Ovary (tissue), 9 donors: ENCODE data around the gene VPS54. TPM values are rescaled to one million over a fixed set of nuclear protein-coding genes. Genes with fewer than 3 reads are reported as not detected.

Experiments
- DNase-seq, 5 donors: peaks; one replicate each; pipeline ENCODE4 v3.0.0-alpha.2; 2019 to 2020
- H3K27ac ChIP-seq, 2 donors: fragments of 200-600 bp; one replicate each; pipeline versions ENCODE4 v1.5.1 to v1.8.0; 2019 to 2022
- H3K27me3 ChIP-seq: fragments of 200-600 bp; one replicate; pipeline ENCODE4 v1.8.0; 2022
- H3K36me3 ChIP-seq: fragments of 200-600 bp; sonication (generic); one replicate; pipeline ENCODE4 v1.5.1; 2019
- H3K4me1 ChIP-seq: one replicate; pipeline ENCODE4 v1.8.1; 2013; ENCODE audit warnings: mild to moderate bottlenecking, moderate library complexity; ENCODE audit not compliant: insufficient read depth
- H3K4me3 ChIP-seq: fragments of 200-600 bp; sonication (generic); one replicate; pipeline ENCODE4 v1.5.1; 2017
- H3K9me3 ChIP-seq, 2 donors: fragments of 200-600 bp in 1 of 2; sonication (generic) in 1 of 2; one replicate each; pipeline versions ENCODE4 v1.5.1 to v1.8.1; 2013 to 2019; ENCODE audit warnings: mild to moderate bottlenecking in 1 of 2, moderate library complexity in 1 of 2
- EP300 ChIP-seq: sonication (generic); formaldehyde crosslinking; IDR thresholded peaks from one replicate; pipeline ENCODE4 v1.6.1; 2017; ENCODE audit warnings: antibody characterized with exemption
- POLR2A ChIP-seq: fragments of 450-650 bp; IDR thresholded peaks from one replicate; pipeline ENCODE4 v1.6.1; 2017; ENCODE audit warnings: antibody characterized with exemption, mild to moderate bottlenecking, moderate library complexity
- WGBS, 3 donors: extraction: QIAGEN DNeasy Blood & Tissue Kit in 1 of 3; methylation state at CpG; one replicate each; pipeline versions ENCODE4 v1.1.5 to v1.1.7; 2013 to 2017; 5-methylcytosine and 5-hydroxymethylcytosine counted together
- intact Hi-C, 4 donors: fragments of 100-400 bp; cut with DNase I; formaldehyde crosslinking; loops; one replicate each; pipeline versions ENCODE4 v1.11.0 to v1.15.1; 2022 to 2023
- polyA plus RNA-seq, 2 donors: library from polyadenylated mRNA; stranded (reverse); fragments of 200-250 nt in 1 of 2; fragments of 350-450 nt in 1 of 2; fragmentation: Illumina TruSeq in 1 of 2; extraction: RNeasy Lipid Tissue Mini Kit (QIAGEN cat#74804) in 1 of 2; gene quantifications; one replicate each; pipeline ENCODE4 v1.2.3, GENCODE V29; 2013 to 2014
- total RNA-seq, 7 donors: library from RNA; depleted of rRNA in 2 of 7; stranded (reverse); fragments of >200 nt in 2 of 7; fragmentation: NEBNext Ultra II Directional in 3 of 7; extraction: Animal tissue kit (Norgen Biotek cat#: 25700) in 3 of 7; gene quantifications; one replicate each; pipeline versions ENCODE4 v1.1.0 to v1.2.4, GENCODE V29; 2016 to 2023
- TF ChIP-seq, protein P1 (sequence below), 3 donors: fragments of 450-650 bp in 2 of 3; fragments of 200-600 bp in 1 of 3; IDR thresholded peaks; one replicate each; pipeline versions ENCODE4 v1.5.1 to v1.8.0; 2016 to 2022; ENCODE audit warnings: antibody characterized with exemption in 3 of 3, mild to moderate bottlenecking in 1 of 3
- donor health status: DM: no; HTN: no; CAD: no; lungs with moderate emphysema.
- donor health status: DM: no; HTN: no; CAD: no.
- donor health status: Bipolar disorder and iron deficiency.
- donor health status: DM: yes; HTN: yes; CAD: no.
- donor health status: DM: no; HTN: no; CAD: no.
- donor health status: DM: yes; HTN: yes; CAD: no.

VPS54 gene
- total and polyA plus RNA-seq, 9 donors: 17.9 to 28.6 (median 20.6) TPM

DNA sequence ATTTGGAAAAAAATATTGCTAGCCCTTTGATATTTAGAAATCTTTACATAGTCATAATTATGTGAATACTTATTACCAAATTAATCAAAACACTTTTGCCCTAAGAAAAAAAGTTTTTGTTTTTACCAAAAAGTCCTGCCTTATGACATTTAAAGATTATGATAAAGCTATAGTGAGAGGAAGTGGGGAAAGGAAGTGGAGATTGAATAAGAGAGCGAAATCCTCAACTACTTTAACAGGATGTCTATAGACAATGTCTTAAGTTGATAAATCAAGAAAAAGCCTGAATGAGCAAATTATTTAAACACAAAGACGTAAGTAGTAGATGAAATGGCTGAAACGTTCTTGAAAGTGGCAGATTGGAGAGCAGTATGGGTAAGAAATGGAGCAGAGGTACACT, 20.9 kb upstream of the VPS54 start:
- Histone ChIP-seq H3K9me3 (no peaks in the 10 kb centered on the region), H3K36me3 (no peaks in the 10 kb centered on the region), H3K27me3 (no peaks in the 10 kb centered on the region), H3K4me1 (no peaks in the 10 kb centered on the region), H3K4me3 (no peak overlapping the region), H3K27ac (no peak overlapping the region)
- TF ChIP-seq, protein P1, sequence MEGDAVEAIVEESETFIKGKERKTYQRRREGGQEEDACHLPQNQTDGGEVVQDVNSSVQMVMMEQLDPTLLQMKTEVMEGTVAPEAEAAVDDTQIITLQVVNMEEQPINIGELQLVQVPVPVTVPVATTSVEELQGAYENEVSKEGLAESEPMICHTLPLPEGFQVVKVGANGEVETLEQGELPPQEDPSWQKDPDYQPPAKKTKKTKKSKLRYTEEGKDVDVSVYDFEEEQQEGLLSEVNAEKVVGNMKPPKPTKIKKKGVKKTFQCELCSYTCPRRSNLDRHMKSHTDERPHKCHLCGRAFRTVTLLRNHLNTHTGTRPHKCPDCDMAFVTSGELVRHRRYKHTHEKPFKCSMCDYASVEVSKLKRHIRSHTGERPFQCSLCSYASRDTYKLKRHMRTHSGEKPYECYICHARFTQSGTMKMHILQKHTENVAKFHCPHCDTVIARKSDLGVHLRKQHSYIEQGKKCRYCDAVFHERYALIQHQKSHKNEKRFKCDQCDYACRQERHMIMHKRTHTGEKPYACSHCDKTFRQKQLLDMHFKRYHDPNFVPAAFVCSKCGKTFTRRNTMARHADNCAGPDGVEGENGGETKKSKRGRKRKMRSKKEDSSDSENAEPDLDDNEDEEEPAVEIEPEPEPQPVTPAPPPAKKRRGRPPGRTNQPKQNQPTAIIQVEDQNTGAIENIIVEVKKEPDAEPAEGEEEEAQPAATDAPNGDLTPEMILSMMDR (IDR thresholded peaks at IDR 0.05): no peak
- no peak for TF ChIP-seq EP300
- TF ChIP-seq POLR2A: no peak
- intact Hi-C loops: loop anchor here in 1 of 4 donors (10.0 kb wide), 1 partner anchor 285 kb away; no protein-coding TSS in a partner anchor
- DNase-seq: no peak
- WGBS, 3 donors: 72 to 75% (median 73%) methylated on average over 3 of the region's 3 CpGs

DNA sequence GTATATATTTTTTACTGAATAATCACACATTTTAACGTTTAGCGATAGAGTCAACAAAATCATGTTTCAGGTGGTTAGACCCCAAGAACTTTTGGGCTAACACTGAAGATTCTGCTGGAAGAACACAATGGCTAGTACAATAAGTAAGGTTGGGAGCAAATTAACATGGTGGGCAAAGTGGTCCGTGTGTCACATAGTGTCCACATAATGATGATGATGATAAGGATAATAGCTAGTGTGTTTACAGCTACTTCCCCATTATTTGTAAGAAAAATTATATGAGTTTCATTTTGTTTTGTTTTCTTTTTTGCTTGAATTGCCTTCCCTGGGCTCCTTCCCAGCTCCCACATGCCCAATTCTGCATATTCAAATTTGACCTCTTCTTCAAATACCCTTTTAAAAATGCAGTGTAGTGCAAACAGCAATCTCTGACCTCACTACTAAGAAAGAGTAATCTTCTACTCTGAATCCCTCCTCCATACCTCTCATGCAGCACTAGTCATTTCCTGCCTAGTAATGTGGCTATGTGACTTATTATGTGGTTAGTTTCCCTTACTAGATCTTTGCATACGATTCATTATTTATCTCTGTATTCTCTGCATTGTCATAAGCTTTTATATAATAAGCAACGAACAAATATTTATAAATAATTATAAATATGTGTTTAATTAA, 16.9 kb upstream of the VPS54 start:
- intact Hi-C loops: no loop called here
- WGBS, 3 donors: 55 to 80% (median 57%) methylated on average over 5 of the region's 5 CpGs
- no peak for TF ChIP-seq EP300
- TF ChIP-seq, protein P1 (IDR thresholded peaks at IDR 0.05): no peak
- TF ChIP-seq POLR2A: no peak

DNA sequence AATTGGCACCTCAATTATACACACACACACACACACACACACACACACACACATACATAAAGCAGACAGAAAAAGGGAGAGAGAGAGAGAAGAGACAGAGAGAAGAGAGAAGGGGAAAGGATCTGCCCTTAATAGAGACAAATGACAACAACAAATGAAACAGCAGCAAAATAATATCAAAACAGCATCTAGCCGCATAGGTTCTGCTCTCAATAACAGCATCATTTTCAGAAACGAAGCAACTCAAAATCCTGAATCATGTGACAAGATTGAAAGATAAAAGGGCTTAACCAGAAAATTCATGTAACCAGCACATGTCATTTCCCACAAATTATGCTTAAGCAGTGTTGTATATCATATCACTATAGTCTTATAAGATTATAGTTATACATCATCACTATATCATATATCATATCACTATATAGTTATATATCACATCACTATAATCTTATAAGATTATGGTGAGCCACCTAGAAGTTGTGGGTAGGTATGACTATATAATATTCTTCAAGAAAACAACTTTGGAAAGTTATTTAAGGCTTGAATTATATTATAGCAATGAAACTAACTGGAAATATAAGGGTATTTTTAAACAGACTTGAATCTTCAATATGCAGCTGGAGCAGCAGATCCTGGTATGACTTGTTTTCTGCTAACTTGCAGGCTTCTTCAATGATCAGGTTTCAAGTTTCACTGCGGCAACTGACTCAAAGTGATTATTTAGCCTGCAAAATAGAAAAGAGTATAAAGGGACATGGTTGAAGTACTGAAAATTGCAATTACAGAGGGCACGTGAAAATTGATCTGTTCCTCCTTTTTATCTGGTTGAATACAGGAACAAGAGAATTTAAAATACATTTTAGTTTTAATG, 16.1 kb upstream of the VPS54 start:
- no peak overlapping the region for H3K27ac ChIP-seq

More for the DNA sequence above, 16.9 kb upstream of the VPS54 start:
- DNase-seq: no peak
- H3K4me1 ChIP-seq: no peaks in the 10 kb centered on the region
- H3K36me3 ChIP-seq: no peaks in the 10 kb centered on the region
- no peaks in the 10 kb centered on the region for H3K9me3 ChIP-seq
- H3K4me3 ChIP-seq: no peak overlapping the region
- no peak overlapping the region for H3K27ac ChIP-seq
- H3K27me3 ChIP-seq: no peaks in the 10 kb centered on the region

DNA sequence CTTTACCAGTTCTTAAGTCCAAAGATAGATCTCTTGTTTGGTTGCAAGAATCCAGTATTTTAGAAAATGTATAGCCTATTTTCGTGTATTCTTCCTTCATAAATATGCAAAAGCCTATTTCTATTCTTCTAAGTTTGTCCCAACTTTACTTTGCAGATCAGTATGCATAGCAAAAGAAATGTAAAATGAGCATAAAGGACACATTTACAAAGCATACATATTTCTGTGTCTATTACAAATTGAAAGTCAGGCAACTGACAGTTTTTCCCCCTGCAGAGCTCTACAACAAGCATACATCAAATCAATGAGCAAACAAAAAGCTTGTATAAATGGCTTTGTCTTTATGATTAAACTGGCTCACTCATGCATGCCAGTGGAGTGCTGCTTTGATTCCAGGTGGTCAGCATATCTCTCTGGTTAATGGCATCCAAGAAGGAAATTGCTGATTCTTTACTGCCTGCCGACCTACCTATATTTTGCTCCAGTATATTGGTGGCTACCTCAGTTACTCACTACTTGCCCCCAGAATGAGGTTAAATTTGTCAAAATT, 10.0 kb upstream of the VPS54 start:
- 79 to 84% (median 82%) methylated on average over 2 of the region's 2 CpGs for WGBS, 3 donors
- no peak for TF ChIP-seq POLR2A
- TF ChIP-seq EP300: no peak
- TF ChIP-seq, protein P1 (IDR thresholded peaks at IDR 0.05): no peak

More for the DNA sequence above, 16.1 kb upstream of the VPS54 start:
- intact Hi-C loops: no loop called here
- 35 to 52% (median 37%) methylated on average over 4 of the region's 4 CpGs for WGBS, 3 donors
- H3K27me3 ChIP-seq: no peaks in the 10 kb centered on the region
- H3K36me3 ChIP-seq: no peaks in the 10 kb centered on the region
- TF ChIP-seq, protein P1 (IDR thresholded peaks at IDR 0.05): no peak
- no peak for TF ChIP-seq EP300
- no peak for TF ChIP-seq POLR2A
- no peaks in the 10 kb centered on the region for H3K4me1 ChIP-seq
- DNase-seq: no peak
- no peak overlapping the region for H3K4me3 ChIP-seq
- H3K9me3 ChIP-seq: no peaks in the 10 kb centered on the region

More for the DNA sequence above, 10.0 kb upstream of the VPS54 start:
- Histone ChIP-seq H3K9me3 (no peaks in the 10 kb centered on the region), H3K27me3 (no peaks in the 10 kb centered on the region), H3K27ac (no peak overlapping the region), H3K4me1 (no peaks in the 10 kb centered on the region), H3K4me3 (no peak overlapping the region), H3K36me3 (no peaks in the 10 kb centered on the region)
- no peak for DNase-seq
- intact Hi-C loops: no loop called here
